Muscle of arm (tissue), 12 donors: ENCODE measurements around the gene GRIN3A. TPM values are rescaled to one million over a fixed set of nuclear protein-coding genes. Genes with fewer than 3 reads are reported as not detected.

ENCODE experiments used
- DNase-seq: peaks from one replicate; pipeline ENCODE4 v3.0.0-alpha.2; 2013
- polyA plus RNA-seq, 12 donors: library from polyadenylated mRNA; unstranded; fragments of 120-200 nt; gene quantifications; one replicate each; pipeline ENCODE4 v1.2.1, GENCODE V29; 2013; ENCODE audit not compliant: insufficient read length in 12 of 12

The GRIN3A gene
- polyA plus RNA-seq, 12 donors = 0.49 to 2.2 (median 0.84) TPM; not detected in 2

DNA sequence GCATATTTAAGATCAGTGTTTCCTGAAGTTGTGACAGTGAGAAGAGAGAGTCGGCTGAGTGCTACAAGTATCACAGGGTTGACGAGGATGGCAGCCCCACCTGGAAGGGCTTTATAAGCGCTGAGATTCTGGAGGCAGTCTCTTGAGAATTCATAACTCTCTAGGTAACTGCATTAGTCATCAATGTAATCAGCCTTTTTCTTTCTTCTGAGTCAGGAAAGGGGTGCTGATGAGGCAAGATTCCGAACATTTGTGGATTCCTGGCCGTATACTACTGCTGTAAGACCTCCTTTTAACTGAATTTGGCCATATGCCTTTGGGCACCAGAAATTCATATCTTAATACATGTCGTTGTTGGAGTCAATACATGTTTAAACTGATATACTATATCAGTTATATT, 211.4 kb downstream of the GRIN3A start:
- no peak for DNase-seq

DNA sequence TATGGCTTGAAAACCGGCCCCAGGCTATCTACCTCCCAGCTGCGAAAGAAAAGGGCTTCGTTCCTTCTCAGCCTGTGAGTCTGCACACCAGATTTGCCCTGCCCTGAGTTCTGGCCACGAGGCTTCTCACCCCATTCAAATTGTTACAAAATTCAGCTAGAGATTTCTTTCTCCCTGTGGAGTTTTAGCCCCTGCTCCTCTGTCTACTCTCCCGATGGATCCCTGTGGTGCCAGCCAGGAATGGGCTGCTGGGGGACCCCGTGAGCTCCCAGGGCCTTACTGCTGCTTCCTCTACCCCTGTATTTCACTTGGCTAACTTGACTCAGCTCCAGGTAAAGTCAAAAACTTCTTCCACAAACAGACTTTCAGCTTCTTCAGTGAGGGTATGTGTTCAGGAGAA, 214.1 kb downstream of the GRIN3A start:
- no peak for DNase-seq

Other genes with a start within 250 kb of the GRIN3A start
- 10 to 100 TPM in 11 of 12 donors, not detected in 1; 33.7 to 48.2 (median 40.4) TPM for gene RNF20, start 204.8 kb downstream of the GRIN3A start, polyA plus RNA-seq
- not detected for gene PPP3R2, start 143.7 kb downstream of the GRIN3A start, polyA plus RNA-seq